GM19438 (cell line): Measurements from ENCODE around the gene RABAC1.
"Not testable (repeated sequence)": the region's sequence is repeated elsewhere in the genome, so short reads cannot be mapped to it uniquely, and the experiment has no call there.

Experiments used
- ATAC-seq: cut with Tn5 transposase; IDR thresholded peaks from one replicate; pipeline ENCODE4 v1.9.1; 2021; ENCODE audit warnings: low read depth; ENCODE audit not compliant: unreplicated experiment

Gene RABAC1

DNA sequence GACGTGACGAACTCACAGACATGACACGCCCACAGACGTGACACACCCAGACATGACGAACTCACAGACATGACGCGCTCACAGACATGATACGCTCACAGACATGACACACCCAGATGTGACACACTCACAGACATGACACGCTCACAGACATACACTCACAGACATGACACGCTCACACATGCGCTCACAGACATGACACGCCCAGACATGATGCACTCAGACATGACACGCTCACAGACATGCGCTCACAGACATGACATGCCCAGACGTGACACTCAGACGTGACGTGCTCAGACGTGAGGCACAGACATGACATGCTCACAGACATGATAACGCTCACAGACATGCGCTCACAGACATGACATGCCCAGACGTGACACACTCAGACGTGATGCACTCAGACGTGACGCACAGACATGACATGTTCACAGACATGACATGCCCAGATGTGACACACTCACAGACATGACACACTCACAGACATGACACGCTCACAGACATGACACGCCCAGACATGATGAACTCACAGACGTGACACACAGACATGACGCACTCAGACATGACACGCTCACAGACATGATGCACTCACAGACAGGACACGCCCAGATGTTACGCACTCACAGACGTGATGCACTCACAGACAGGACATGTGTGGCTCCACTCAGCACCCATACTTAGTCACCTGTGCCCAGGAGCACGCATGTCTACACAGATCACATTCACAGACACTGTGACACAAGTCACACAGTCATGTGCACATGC lies 39.0 kb downstream of the RABAC1 start:
- ATAC-seq, result no peak

DNA sequence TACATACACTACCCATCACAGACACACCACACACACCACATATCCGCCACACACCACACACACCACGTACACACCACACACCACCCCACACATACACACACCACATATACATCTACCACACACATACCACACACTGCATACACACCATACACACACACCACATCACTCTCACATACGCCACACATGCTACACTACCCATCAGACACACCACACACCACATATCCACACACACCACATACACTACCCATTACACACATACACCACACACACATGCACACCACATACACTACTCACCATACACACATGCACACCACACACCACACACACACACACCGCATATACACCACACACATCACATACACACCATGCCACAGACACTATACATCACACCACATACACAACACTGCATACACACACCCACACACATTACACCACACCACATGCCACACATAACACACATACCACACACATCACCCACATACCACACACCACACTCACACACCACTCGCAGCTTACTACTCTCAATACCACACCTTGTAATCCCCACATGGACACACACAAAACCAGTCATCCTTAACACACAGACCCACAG lies 40.4 kb downstream of the RABAC1 start:
- no peak for ATAC-seq

- no peak for ATAC-seq
Observed at GRCh38 chr19:41918095-41918494, 41.0 kb downstream of the RABAC1 start.

DNA sequence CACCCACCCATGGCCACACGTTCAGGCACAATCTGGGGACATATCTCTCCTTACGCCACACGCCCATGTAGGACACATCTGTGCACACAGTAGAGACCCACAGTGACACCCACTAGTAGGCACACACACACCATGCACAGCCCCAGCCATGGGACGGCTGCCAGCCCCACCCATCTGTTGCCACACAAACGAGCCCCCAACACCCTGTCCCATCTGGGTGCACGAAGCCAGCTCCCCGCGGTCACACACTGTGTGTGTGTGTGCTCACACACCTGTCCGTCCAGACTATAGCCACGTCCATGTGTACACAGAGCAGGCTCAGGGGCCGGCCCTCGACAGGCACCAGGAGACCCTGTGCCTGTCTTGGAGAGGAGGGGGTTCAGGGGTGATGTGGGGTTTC lies 41.4 kb downstream of the RABAC1 start:
- ATAC-seq, result no peak

DNA sequence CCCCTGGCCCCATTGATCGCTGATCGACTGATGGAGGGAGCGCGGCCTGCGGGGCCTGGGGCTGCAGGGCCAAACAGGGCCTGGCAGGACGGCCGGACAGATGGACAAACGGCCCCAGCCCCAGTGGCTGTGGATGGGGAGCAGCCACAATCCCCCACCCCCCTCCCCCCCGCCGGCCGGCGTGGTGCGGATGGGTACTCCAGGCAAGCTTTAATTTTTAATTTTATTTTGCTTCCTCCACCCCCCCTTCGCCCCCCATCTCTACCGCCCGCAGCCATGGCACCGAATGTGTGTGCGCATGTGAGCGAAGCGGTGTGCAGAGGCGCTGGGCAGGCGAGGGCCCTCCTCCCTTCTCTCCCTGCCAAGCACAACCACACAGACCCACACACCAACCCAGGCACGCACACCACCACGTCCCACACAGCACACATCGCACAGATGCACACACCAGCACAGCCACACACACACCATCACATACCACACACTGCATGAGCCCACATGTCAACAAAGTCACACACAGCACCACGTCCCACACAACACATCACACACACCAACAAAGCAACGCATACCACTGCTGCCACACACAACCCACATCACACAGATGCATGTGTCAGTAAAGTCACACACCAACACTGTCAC lies 43.2 kb downstream of the RABAC1 start:
- ATAC-seq, result no peak

DNA sequence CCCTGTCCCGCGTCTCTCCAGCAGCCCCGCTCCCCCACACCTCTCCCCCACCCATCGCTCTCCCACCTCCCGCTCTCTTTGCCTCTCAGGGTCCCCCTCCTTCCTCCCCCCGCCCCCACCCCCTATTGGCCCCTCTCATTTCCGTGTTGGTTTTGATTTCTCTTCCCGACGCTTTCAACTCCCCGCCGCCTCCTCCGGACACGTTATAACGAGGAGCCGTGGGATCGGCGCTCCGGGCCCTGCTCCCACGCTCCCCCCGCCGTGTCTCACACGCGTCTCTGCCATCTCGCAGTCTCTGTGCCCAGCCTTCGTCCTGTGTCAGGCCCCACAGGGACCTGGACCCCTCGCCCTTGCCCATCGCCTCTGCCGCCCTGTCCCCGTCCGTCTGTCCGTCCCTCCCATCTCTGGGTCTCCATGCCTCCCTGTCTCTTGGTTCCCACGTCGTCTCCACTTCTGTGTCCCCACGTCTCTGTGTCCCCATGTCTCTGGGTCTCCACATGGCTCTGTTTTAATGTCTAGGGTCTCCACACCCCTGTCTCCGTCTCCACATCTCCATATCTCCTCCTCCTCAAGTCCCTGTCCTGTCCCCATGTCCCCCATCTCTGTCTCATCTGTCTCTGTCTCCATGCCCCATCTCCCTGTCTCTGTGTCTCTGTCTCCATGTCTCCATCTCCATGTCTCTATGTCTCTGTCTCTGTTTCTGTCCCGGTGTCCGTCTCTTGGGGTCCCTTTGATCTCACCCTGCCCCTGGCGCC lies 43.9 kb downstream of the RABAC1 start:
- ATAC-seq, result no peak

DNA sequence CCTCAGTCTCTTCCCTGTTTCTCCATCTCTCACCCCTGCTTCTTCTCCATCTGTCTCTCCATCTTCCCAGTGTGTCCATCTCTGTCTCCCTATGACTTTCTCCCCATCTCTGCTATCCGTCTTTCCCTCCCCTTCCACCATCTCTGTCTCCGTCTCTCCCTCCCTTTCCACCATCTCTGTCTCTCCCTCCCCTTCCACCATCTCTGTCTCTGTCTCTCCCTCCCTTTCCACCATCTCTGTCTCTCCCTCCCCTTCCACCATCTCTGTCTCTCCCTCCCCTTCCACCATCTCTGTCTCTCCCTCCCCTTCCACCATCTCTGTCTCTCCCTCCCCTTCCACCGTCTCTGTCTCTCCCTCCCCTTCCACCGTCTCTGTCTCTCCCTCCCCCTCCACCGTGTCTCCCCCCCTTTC lies 44.7 kb downstream of the RABAC1 start:
- ATAC-seq, result not testable (repeated sequence)

DNA sequence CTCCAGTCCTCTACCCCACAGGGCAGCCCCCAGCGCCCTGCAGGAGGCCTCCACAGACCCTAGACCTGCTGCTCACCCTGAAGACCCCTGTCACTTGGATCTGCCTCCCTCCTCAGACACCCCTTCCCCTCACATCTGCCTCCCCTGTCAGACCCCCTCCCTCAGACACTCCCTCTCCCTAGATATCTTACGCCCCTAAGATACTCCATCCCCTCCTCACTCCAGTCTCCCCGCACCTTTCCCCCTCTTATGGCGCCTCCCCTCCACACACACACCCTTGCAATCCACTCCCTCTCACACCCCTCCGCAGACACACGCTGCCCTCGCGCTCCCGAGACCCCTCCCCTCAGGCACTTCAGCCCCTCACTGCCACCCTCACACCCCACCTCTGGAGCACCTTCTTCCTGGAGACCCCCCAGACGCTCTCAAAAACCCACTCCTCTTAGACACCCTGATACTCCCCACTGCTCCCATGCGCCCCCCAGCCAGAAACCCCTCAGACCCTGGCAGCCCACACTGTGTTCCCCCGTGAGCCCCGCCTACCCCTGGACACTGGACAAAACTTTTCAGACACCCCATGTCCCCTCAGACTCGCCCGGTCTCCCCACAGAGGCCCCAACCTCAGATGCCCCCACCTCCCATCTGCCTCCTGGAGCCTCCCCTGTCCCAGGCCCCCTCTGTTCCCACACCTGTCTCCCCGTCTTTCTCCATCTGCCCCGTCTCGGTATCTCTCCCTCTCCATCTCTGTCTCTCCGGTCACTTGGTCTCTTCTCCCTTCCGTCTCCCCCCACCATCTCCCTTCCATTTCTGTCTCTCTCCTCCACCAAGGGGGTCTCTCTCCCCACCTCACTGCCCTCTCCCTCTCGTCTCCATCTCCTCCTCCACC lies 45.3 kb downstream of the RABAC1 start:
- no peak for ATAC-seq

- no peak for ATAC-seq
Observed at GRCh38 chr19:41912899-41913537, 46.1 kb downstream of the RABAC1 start.

GRCh38 chr19:41911889-41912731 lies 47.0 kb downstream of the RABAC1 start:
- no peak for ATAC-seq

DNA sequence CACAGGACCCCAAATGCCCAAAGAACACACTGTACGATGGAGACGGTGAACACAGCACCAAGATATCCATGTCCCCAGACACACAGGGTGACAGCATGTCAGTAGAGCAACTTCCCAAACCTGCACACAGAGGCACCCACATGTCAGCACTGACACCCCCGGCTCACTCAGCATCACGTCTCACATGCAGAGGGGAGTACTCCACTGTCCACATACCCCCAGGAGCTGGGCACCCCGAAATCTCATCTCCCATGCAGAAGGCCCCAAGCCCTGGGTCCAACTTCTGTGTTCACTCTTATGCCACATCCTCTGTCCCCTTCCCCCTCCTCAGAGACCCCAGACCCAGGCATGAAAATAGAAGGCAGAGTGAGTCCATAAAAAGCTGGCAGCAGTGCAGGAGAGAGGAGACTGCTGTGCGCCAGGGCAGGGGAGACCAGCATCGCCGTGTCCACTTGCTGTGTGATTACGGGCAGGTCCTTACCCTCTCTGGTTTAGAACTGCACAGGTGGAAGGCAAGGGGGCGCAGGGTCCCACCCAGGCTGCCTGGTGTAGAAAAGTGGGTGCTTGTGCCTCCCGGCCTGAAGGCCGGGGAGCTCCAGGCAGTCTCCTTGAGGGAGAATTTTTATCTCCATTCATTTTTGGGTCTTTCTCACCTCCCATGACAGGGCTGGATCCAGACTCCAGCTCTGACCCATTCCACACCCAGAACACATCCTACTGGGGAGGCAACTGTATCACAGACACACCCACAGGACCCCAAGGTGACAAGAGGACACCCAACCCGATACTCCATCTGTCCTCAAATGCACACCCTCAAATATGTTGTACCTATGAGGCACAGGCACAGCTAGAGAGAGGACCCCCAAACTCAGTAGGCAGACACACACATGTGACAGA lies 47.9 kb downstream of the RABAC1 start:
- ATAC-seq, result no peak

DNA sequence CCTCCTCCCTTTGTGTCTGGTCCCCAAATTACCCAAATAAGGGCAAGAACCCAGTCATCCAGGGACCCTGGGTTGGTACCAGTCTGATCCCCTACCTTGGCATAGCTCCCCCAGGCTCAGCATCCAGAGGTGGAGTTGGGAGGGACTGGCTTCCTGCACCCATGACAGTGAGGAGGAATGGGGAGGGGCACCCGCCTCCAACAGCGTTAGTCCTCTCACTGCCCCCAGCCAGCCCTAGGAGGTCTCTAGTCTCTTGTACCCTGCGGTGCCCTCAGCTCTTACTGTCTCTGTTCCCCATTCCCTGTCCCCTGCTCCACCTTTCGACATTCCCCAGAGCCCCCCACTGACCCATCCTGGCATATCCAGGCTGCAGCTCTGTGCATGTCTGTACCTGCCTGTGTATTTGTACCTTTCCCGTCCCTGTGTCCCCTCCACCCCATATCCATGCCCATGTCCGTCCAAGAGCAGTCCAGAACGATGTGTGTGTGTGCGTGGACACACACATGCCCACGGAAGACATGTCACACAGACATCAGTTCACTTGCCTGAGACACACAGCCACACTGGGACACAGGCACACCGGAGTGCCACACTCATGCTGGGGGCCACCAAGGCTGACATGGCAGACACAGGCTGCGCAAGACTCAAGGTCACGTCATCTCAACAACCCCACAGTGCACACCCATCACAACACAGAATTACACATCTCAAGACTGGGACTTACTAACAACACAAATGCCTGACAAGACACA lies 48.7 kb downstream of the RABAC1 start:
- no peak for ATAC-seq

DNA sequence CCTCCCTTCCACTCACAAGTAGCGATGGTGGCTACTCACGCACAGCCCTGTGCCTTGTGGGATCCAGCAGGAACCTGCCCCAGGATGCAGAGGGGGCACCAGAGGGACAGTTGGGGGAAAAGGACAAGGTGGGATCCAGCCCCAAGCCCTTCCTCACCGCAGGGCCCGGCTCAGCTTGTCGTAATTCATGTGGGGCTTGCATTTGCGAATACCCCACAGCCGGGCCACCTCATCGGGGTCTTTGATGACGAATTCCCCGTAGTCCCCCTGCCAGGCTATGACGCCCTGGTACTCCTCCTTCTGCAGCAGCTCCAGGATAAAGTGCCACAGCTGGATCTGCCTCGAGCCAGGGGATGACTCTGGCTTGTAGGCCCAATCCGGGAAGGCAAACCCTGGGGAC lies 49.4 kb downstream of the RABAC1 start:
- ATAC-seq, result no peak

- ATAC-seq, result no peak
Observed at GRCh38 chr19:41908724-41909464, 50.2 kb downstream of the RABAC1 start.

DNA sequence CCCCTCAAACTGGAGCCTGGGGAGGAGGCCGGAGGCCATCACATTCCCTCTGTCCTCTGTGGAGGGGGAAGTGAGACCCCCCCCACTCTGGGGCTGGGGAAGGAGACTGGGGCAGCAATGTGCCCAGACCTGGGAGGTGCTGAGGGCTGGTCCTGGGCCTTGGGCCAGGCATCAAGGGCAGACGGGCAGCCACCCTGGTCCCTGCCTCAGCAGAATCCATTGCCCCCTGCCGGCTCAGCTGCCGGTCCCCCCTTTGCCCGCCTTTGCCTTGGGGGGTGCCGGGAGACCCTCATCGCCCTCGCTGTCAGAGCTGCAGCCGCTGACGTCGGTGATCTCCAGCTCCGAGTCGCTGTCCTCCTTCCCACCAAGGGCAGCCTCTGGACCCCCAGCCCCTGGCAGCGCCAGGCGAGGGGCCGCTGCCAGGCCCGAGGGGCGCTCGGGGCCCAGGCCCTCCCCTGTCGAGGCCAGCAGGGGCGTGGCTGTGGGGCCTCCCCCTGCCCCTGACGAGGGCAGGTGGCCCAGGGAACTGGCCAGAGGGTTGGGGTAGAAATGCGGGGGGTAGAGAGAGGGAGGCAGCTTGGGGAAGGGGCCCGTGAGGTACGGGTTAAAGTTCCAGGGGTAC lies 51.0 kb downstream of the RABAC1 start:
- ATAC-seq, result no peak
